ENCODE measurements around the gene CLIP2.

Gene CLIP2

GRCh38 chr7:74262639-74263398 lies 26.4 kb upstream of the CLIP2 start:
- no peak for DNase-seq
- Histone ChIP-seq H3K27ac (ENCODE audit: low read length) (no peak overlapping the region), H4K20me1 (ENCODE audit: insufficient read depth, low read length) (no peaks in the 10 kb centered on the region), H3K4me1 (ENCODE audit: low read length) (no peaks in the 10 kb centered on the region), H3K36me3 (replicated peaks; ENCODE audit: insufficient read depth, low read length) (no peaks in the 10 kb centered on the region), H3K9ac (ENCODE audit: low read length) (no peak overlapping the region), H3K4me2 (ENCODE audit: low read depth, low read length) (no peak overlapping the region), H3K27me3 (replicated peaks; ENCODE audit: insufficient read depth, low read length) (peaks cover 7% of the 10 kb centered on the region; the same call in 1 of the 2 replicates), H3K4me3 (ENCODE audit: low read length) (no peak overlapping the region), H3K79me2 (ENCODE audit: low read length) (no peaks in the 10 kb centered on the region), H3F3A (ENCODE audit: insufficient read depth, low read length) (no peaks in the 10 kb centered on the region), H3K9me2 (replicated peaks; ENCODE audit: insufficient read depth, low read length) (no peaks in the 10 kb centered on the region), H2AFZ (ENCODE audit: low read length) (no peak overlapping the region), H3K9me3 (replicated peaks; ENCODE audit: insufficient read depth, low read length) (no peaks in the 10 kb centered on the region)
- no peak for TF ChIP-seq EZH2 (optimal IDR thresholded peaks at IDR 0.05; ENCODE audit: low read depth, low read length)
- no peak for TF ChIP-seq EZH2phosphoT487 (IDR thresholded peaks at IDR 0.05; ENCODE audit: low read length)
- no peak for TF ChIP-seq CTCF (IDR thresholded peaks at IDR 0.05; ENCODE audit: low read length)

GRCh38 chr7:74263399-74264120 lies 25.6 kb upstream of the CLIP2 start:
- Histone ChIP-seq H4K20me1 (ENCODE audit: insufficient read depth, low read length) (no peaks in the 10 kb centered on the region), H2AFZ (ENCODE audit: low read length) (no peak overlapping the region), H3K79me2 (ENCODE audit: low read length) (no peaks in the 10 kb centered on the region), H3F3A (ENCODE audit: insufficient read depth, low read length) (no peaks in the 10 kb centered on the region), H3K36me3 (replicated peaks; ENCODE audit: insufficient read depth, low read length) (no peaks in the 10 kb centered on the region), H3K9me3 (replicated peaks; ENCODE audit: insufficient read depth, low read length) (no peaks in the 10 kb centered on the region), H3K4me1 (ENCODE audit: low read length) (no peaks in the 10 kb centered on the region), H3K4me3 (ENCODE audit: low read length) (no peak overlapping the region), H3K9ac (ENCODE audit: low read length) (no peak overlapping the region), H3K4me2 (ENCODE audit: low read depth, low read length) (no peak overlapping the region), H3K27ac (ENCODE audit: low read length) (no peak overlapping the region), H3K27me3 (replicated peaks; ENCODE audit: insufficient read depth, low read length) (peaks cover 7% of the 10 kb centered on the region; the same call in 1 of the 2 replicates), H3K9me2 (replicated peaks; ENCODE audit: insufficient read depth, low read length) (no peaks in the 10 kb centered on the region)
- no peak for DNase-seq
- TF ChIP-seq CTCF (IDR thresholded peaks at IDR 0.05; ENCODE audit: low read length): no peak
- TF ChIP-seq EZH2phosphoT487 (IDR thresholded peaks at IDR 0.05; ENCODE audit: low read length): no peak
- no peak for TF ChIP-seq EZH2 (optimal IDR thresholded peaks at IDR 0.05; ENCODE audit: low read depth, low read length)

GRCh38 chr7:74266191-74266963 lies 22.8 kb upstream of the CLIP2 start:
- Histone ChIP-seq H3K27me3 (replicated peaks; ENCODE audit: insufficient read depth, low read length) (0 out of 2 replicates have a peak, but pooled peaks cover 7% of the 10 kb centered on the region), H3K4me2 (ENCODE audit: low read depth, low read length) (no peak overlapping the region), H3K9me3 (replicated peaks; ENCODE audit: insufficient read depth, low read length) (no peaks in the 10 kb centered on the region), H3K9ac (ENCODE audit: low read length) (no peak overlapping the region), H3K9me2 (replicated peaks; ENCODE audit: insufficient read depth, low read length) (no peaks in the 10 kb centered on the region), H2AFZ (ENCODE audit: low read length) (no peak overlapping the region), H4K20me1 (ENCODE audit: insufficient read depth, low read length) (no peaks in the 10 kb centered on the region), H3K36me3 (replicated peaks; ENCODE audit: insufficient read depth, low read length) (no peaks in the 10 kb centered on the region), H3K79me2 (ENCODE audit: low read length) (no peaks in the 10 kb centered on the region), H3K27ac (ENCODE audit: low read length) (no peak overlapping the region), H3F3A (ENCODE audit: insufficient read depth, low read length) (no peaks in the 10 kb centered on the region), H3K4me1 (ENCODE audit: low read length) (no peaks in the 10 kb centered on the region), H3K4me3 (ENCODE audit: low read length) (no peak overlapping the region)
- TF ChIP-seq EZH2phosphoT487 (IDR thresholded peaks at IDR 0.05; ENCODE audit: low read length): no peak
- DNase-seq: no peak

Measured in MM.1S (cell line).